ENCODE measurements around the gene CFTR.

- TF ChIP-seq CTCF (IDR thresholded peaks at IDR 0.05) (no peak), POLR2A (IDR thresholded peaks at IDR 0.05) (no peak)
Measured at GRCh38 chr7:117548035-117548434, 68.2 kb downstream of the CFTR start.

Measured in body of pancreas (tissue), 4 donors.